Activated CD8-positive, alpha-beta memory T cell treated with anti-CD3 and anti-CD28 coated beads for 36 hours (primary cell): ENCODE results near the gene AJM1. TPM values are rescaled to one million over a fixed set of nuclear protein-coding genes. Genes with fewer than 3 reads are reported as not detected.

Source experiments
- CTCF ChIA-PET: fragments of 350-600 bp; sonication (Branson Sonifier 250); formaldehyde crosslinking; loops from one replicate; lab custom pipeline; 2021; ENCODE audit warnings: antibody characterized with exemption; lab: Charles Lee
- POLR2A ChIA-PET: fragments of 350-600 bp; sonication (Branson Sonifier 250); formaldehyde crosslinking; loops from one replicate; lab custom pipeline; 2021; ENCODE audit warnings: antibody characterized with exemption; lab: Charles Lee
- total RNA-seq, 2 experiments: library from RNA; stranded (reverse); gene quantifications; one replicate each; pipeline ENCODE4 v1.2.3, GENCODE V29; 2021

The AJM1 gene
- total RNA-seq, 2 experiments from 2014 or later: 3.8 to 3.9 TPM

DNA sequence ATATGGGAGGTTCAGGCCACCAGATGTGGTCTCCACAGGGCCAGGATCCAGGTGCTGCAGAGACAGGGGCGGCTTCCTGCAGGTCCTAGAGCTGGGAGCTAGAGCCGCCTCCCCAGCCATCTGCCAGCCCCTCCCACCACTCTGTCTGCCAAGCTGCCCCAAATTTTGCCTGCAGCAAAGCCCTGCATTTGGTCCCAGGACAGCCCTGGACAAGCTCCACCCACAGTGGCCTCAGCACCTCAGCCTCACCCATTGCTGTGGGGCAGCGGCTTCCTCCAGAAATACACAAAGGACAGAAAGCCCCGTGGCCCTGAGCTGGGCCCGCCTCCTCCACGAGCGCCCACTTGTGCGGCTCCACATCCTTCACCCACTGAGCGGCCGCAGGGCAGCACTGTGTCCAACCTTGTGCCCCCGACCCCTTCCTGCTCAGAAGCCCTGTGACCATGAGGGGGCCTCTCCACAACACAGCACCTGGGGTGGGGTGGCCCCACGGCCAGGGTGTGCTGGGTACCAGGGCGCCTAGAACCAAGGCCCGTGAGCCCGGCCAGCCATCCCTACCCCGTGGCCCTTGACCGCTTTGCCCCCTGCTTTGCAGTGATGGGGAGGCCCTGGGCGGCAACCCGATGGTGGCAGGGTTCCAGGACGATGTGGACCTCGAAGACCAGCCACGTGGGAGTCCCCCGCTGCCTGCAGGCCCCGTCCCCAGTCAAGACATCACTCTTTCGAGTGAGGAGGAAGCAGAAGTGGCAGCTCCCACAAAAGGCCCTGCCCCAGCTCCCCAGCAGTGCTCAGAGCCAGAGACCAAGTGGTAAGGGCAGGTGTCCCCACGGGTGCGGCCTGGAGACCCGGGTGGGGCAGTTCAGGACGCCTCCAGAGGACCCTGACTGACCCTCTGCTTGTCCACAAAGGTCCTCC is 3.7 kb upstream of the AJM1 start:
- POLR2A ChIA-PET: no interaction called here

DNA sequence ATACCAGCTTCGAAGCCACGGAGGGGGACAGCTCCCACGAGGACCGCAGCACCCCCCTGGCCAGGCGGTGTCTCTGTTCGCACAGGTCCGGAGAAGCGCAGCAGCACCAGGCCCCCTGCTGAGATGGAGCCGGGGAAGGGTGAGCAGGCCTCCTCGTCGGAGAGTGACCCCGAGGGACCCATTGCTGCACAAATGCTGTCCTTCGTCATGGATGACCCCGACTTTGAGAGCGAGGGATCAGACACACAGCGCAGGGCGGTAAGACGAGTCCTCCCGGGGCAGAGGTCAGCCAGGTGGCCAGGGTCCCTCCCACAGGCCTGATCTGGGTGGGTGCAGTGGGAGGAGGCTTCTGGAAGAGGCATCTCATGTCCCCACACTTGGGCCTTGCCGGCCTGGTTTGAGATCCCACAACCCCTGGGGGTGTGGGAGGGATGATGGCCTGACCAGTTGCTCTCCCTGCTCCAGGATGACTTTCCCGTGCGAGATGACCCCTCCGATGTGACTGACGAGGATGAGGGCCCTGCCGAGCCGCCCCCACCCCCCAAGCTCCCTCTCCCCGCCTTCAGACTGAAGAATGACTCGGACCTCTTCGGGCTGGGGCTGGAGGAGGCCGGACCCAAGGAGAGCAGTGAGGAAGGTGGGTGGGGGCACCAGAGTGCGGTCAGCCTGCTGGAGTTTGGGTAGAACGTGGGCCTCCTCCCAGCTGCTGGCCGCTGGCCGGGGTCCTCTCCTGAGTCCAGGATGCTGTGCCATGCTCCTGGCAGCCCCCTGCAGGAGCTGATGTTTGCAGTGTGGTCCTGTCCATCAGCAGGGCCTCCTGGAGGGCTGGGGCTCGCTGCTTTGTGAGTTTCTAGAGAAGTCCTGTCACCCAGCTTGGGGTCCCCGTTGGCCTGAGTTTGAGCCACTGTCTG is 2.8 kb upstream of the AJM1 start:
- CTCF ChIA-PET: interaction anchor here (0.9 kb wide), 1 partner anchor 15 kb away, joined by 3 read pairs; no protein-coding TSS in a partner anchor
- POLR2A ChIA-PET: no interaction called here

More for the DNA sequence above, 3.7 kb upstream of the AJM1 start:
- CTCF ChIA-PET: interaction anchor here (0.9 kb wide), 1 partner anchor 14 kb away, joined by 3 read pairs; no protein-coding TSS in a partner anchor

DNA sequence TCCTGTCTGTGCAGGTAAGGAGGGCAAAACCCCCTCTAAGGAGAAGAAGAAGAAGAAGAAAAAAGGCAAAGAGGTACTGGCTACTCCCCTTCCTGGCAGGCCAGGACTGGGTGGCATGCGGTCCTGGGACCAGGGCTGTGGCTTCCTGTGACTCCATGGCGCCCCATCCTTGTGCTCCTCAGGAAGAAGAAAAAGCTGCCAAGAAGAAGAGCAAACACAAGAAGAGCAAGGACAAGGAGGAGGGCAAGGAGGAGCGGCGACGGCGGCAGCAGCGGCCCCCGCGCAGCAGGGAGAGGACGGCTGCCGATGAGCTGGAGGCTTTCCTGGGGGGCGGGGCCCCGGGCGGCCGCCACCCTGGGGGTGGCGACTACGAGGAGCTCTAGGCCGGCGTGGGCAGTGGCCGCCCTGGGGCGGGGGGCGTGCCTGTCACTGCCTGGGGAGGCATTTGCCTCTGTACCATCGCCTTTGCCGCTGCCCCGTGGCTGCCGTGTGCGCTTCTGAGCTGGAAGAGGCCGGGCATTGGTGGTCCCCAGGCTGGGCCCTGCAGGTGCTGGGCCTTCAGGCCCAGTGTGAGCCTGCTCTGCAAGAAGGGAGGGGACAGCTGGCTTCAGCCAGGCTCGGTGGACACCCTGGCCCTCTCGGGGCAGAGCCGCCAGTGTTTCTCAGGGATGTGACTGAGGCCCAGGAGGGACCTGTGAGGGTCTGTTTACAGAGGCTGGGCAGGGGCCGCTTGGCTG is 2.0 kb upstream of the AJM1 start:
- ChIA-PET CTCF (interaction anchor here (0.6 to 0.7 kb wide), 2 partner anchors 227 to 229 kb away, joined by 3 to 4 read pairs; no protein-coding TSS in a partner anchor), POLR2A (no interaction called here)

DNA sequence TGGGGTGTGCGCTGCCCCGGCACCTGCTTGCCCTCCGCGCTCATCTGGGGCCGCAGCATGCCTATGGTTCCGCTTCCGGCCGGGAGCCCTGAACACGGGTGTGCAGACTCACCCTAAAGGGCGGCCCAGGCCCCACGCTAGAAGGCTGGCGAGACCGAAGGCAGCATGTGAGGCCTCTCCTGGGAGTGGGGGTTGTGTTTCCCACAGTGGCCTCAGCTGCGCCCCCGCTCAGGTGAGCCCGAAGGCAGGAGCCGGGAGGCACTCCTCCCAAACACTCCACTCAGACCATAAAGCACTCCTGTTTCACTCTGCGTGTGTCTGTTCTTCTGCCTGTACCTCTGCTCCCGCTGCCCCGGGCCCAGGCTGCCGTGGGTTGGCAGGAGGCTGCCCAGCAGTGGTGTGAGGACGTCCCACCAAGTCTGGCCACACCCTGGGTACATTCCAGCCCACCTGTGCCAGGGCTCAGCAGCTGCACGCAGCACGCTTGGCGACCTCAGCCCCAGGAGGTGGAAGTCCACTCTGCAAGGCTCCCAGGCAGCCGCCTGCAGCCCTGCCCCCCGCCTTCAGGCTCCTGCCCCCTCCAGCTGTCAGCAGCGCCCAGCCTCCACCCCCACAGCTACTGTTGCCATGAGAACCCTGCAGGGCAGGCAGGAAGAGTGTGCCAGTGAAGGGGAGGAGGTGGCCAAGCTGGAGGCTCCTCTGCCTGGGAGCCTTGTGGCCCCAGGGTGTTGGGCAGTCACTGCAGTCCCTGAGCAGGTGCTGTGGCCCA is 1.2 kb upstream of the AJM1 start:
- POLR2A ChIA-PET: no interaction called here
- CTCF ChIA-PET: interaction anchor here (0.6 to 3.6 kb wide), 6 partner anchors 10 to 228 kb away, joined by 3 to 21 read pairs (median 4); no protein-coding TSS in a partner anchor

DNA sequence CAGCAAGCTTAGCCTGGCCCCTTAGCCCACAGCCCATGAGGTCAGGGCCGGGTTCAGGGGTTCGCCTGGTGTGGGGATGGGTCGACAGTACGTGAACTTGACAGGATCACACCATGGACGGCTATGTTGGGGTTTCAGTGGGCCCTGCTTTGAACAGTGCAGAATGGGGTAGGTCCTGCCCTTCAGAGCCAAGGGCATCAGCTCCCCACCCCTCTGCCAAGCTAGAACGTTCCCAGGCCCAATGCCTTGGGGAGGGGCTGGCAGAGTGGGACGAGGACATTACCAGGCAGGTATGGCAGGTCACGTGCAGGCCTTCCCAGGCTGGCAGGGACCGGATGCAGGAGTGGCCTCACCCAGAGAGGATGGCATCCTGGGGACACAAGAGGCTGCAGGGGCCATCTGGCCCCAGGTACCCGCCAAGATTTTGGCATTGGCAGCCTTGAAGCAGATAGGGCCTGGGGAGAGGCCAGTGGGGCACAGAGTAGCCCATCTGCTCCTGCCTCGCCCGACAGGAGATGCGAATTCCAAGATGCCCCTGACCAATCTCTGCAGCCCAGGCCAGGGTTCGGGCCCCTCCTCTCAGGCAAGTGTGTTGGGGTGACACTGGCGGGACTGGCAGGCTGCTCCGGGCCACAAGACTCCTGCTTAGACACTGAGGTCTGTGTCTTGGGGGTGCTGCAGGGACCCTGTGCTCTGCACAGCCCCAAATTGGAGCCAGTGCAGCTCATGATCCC is 465 bp upstream of the AJM1 start:
- POLR2A ChIA-PET: interaction anchor here (0.8 to 1.5 kb wide), 2 partner anchors 60 to 193 kb away, joined by 5 read pairs; no protein-coding TSS in a partner anchor

DNA sequence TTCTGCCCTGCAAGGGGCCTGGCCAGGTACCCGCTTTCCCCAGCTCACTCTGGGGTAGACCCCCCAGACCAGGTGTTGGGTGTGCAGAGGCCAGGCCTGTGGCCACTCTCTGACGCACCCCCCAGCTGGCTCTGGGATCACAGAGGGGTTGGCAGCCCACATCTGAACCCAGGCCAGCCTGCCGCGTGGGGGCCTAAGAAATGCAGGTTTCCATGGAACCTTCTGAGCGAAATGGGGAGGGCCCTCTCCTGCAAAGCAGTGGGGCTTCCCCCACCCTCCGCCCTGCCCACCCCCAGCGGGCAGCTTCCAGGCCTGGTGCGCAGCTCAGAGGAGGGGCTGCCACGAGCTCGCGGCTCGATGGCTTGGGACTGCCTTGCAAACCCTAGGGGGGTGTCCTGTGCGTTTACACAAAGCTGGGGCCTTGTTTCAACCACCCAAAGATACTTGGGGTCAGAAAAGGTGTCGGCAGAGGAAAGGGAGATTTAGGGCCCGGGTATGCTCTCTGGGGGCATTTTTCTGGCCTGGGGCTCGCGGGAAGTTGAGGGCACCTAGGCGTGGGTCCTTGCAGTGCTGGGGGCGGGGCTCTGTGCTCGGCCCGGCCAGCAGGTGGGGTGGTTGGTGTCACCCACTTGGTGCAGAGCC is 1.0 kb downstream of the AJM1 start:
- CTCF ChIA-PET: interaction anchor here (0.7 to 4.3 kb wide), 21 partner anchors 13 to 192 kb away, joined by 3 to 21 read pairs (median 4); partner anchors contain the start of genes RABL6 and TRAF2
- POLR2A ChIA-PET: interaction anchor here (0.9 to 1.5 kb wide), 2 partner anchors 59 to 286 kb away, joined by 3 to 5 read pairs; no protein-coding TSS in a partner anchor

More for the DNA sequence above, 465 bp upstream of the AJM1 start:
- CTCF ChIA-PET: interaction anchor here (0.7 to 3.6 kb wide), 24 partner anchors 10 to 193 kb away, joined by 3 to 21 read pairs (median 4); partner anchors contain the start of genes C8G, FUT7, PAXX and RABL6

DNA sequence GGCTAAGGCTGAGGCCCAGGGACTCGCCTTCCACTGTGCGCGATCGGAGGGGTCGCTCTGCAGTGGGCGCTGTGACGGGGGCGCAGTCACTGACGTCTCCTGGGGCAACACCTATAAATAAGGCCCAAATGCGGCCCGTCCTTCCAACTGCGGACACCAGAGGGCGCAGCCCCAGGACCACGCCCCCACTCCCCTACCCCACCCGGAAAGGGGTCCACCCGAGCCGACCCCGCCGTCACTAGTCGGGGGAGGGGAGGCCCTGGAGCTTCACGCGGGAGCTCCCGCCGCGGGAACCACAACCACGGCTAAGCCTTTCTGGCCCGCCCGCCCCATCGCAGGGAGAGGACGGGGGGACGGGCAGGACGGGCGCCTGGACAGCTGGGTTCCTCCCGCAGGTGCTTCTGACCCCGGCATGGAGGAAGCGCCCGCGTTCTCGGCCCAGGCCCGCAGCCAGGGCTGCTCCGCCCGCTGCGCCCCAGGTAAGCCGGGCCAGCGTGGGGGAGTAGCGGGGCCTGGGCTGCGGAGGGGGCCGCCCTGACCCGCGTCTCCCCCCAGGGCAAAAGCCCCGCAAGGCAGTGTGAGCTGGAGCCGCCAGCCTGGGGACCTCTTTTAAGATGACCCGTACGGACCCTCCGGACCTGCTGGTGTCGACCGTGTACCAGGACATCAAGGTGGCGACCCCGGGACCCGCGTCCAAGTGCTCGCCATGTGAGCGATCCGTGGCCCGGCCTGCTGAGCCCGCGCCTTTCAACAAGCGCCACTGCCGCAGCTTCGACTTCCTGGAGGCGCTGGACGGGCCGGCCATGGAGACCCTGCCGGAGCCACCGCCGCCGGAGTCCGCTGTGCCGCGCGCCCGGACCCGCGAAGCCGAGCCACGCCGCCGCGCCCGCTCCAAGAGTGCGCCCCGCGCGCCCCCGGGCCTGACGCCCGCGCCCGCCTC is 1.8 kb downstream of the AJM1 start:
- POLR2A ChIA-PET: interaction anchor here (0.9 kb wide), 1 partner anchor 34 kb away, joined by 3 read pairs; no protein-coding TSS in a partner anchor

DNA sequence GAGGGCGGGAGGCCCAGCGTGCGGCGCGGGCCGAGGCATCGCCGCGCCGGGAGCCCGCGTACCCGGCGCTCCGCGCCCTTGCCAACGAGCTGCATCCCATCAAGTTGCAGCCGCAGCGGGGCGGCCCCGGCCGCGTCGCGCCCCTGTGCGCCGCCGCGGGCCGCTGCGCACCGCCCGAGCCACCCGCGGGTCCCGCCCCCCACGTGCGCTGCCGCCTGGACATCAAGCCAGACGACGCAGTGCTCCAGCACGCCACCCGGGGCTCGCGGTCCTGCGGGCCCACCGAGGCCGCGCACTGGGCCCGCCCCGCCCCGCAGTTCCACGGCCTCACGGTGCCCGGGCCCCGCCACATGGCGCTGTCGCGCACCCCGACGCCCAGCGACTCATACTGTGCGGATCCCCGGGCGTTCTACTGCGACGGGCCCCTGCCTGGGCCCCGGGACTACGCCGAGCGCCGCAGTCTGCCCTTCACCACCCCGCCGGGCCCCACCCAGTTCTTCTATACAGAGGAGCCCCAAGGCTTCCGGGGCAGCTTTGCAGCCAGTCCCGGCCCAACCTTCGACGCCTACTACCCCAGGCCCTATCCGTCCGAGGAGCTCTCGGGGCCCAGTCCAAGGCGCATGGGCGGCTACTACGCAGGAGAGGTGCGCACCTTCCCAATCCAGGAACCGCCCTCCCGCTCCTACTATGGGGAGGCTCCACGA is 2.6 kb downstream of the AJM1 start:
- ChIA-PET POLR2A (interaction anchor here (0.9 kb wide), 1 partner anchor 35 kb away, joined by 3 read pairs; no protein-coding TSS in a partner anchor), CTCF (interaction anchor here (1.1 to 4.3 kb wide), 4 partner anchors 16 to 150 kb away, joined by 3 to 18 read pairs (median 4); no protein-coding TSS in a partner anchor)

More for the DNA sequence above, 1.8 kb downstream of the AJM1 start:
- CTCF ChIA-PET: interaction anchor here (0.7 to 4.3 kb wide), 12 partner anchors 16 to 191 kb away, joined by 3 to 21 read pairs (median 4); no protein-coding TSS in a partner anchor

DNA sequence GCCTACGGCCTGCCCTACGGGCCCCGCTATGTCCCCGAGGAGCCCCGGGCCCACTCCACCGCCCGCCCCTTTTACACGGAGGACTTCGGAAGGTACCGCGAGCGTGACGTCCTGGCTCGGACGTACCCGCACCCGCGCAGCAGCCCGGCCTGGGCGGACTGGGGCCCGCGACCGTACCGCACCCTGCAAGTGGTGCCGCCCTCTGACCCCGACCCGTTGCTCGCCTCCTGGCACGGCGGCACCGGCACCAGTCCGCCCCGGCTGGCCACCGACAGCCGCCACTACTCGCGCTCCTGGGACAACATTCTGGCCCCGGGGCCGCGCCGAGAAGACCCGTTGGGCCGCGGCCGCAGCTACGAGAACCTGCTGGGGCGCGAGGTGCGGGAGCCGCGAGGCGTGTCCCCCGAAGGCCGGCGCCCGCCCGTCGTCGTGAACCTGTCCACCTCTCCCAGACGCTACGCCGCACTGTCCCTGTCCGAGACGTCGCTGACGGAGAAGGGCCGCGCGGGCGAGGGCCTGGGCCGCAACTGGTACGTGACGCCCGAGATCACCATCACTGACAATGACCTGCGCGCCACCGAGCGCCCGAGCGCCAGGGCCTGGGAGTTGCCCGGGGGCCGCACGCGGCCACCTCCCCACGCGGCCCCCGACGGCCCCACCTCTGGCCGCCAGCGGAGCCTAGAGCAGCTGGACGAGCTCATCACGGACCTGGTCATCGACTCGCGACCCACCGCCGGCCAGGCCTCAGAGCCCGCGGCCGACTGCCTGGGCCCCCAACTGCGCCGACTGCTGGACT is 3.4 kb downstream of the AJM1 start:
- POLR2A ChIA-PET: interaction anchor here (0.6 kb wide), 1 partner anchor 34 kb away, joined by 4 read pairs; no protein-coding TSS in a partner anchor
- CTCF ChIA-PET: interaction anchor here (1.0 to 4.3 kb wide), 2 partner anchors 11 to 36 kb away, joined by 3 to 18 read pairs; no protein-coding TSS in a partner anchor

DNA sequence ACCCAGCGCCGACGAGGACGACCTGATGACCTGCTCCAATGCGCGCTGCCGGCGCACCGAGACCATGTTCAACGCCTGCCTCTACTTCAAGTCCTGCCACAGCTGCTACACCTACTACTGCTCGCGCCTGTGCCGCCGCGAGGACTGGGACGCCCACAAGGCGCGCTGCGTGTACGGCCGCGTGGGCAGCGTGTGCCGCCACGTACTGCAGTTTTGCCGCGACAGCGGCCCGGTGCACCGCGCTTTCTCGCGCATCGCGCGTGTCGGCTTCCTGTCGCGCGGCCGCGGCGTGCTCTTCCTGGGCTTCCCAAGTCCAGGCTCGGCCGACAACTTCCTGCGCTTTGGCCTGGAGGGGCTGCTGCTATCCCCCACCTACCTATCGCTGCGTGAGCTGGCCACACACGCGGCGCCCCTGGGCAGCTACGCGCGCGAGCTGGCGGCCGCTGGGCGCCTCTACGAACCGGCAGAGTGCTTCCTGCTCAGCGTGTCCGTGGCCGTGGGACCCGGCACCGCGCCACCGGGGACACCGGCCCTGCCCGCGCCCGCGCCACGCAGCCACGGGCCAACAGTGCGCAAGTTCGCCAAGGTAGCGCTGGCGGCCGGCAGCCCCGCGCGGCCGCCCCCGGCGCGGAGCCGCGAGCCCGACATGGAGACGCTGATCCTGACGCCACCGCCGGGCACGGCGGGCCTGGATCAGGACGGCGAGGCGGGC is 4.3 kb downstream of the AJM1 start:
- CTCF ChIA-PET: interaction anchor here (1.0 to 4.3 kb wide), 3 partner anchors 10 to 55 kb away, joined by 3 to 18 read pairs (median 6); no protein-coding TSS in a partner anchor
- POLR2A ChIA-PET: interaction anchor here (1.1 to 1.7 kb wide), 2 partner anchors 10 to 14 kb away, joined by 3 to 4 read pairs; no protein-coding TSS in a partner anchor

DNA sequence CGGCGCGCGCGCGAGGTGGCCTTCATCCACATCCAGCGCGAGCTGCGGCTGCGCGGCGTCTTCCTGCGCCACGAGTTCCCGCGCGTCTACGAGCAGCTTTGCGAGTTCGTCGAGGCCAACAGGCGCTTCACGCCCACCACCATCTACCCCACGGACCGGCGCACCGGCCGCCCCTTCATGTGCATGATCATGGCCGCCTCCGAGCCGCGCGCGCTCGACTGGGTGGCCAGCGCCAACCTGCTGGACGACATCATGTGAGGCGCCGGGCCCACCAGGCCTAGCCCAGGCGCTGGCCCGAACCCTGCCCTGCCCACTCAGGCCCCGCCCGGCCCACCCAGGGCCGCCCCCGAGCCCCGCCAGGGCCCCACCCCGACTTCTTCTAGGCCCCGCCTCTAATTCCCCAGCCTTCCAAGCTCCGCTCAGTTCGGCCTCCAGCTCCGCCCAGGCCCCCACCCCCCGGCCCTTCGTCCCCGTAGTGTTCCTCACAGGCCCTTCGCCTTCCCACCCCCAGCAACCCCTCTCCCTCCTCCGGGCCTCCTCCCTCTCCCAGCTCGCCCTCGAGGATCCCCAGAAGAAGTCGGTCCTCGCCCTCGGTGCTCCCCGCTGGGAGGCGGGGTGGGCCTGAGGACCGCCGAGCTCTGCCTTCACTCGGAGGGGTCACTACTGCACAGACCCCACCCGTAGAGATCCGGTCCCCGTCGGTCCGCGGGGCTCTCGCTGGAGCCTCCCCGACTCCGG is 5.0 kb downstream of the AJM1 start:
- ChIA-PET CTCF (interaction anchor here (1.0 to 4.3 kb wide), 4 partner anchors 24 to 188 kb away, joined by 3 to 18 read pairs (median 5); no protein-coding TSS in a partner anchor), POLR2A (interaction anchor here (1.1 to 1.7 kb wide), 3 partner anchors 9 to 15 kb away, joined by 3 to 6 read pairs (median 4); no protein-coding TSS in a partner anchor)
